ENCODE results near the gene C1orf94.
"Not testable (repeated sequence)": the region's sequence is repeated elsewhere in the genome, so short reads cannot be mapped to it uniquely, and the experiment has no call there.

C1orf94 gene

GRCh38 chr1:34164771-34165391 is 11.8 kb upstream of the C1orf94 start, which contains the start of gene CSMD2:
Gene CSMD2 (minus strand): TSS chr1:34165230. CDS start chr1:34165097, 133 bp downstream.
- DNase-seq: peak; percentile 6

GRCh38 chr1:34165422-34165921 is 11.2 kb upstream of the C1orf94 start:
- DNase-seq: no peak

DNA sequence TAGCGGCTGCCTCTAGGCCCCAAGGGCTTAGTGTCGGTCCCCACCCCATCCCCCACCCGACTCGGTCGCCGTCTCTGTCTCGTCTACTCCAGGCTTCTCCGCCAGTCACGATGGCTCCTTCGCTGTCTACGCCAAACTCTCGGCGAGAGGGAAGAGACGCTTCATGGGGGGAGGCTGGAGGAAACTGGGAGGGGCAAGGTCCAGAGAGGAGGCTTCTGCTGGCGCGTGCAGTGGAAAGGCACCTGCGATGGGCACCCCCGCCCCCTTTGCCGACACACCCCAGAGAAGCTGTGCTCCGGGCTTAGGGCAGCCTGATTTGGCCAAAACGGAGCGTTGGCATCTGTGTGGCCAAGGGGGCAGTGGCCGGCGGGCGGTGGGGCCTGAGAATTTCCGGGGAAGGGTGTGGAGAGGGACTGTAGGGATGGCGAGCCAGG is 10.5 kb upstream of the C1orf94 start:
- no peak for DNase-seq

- DNase-seq: peak; percentile 2
These were observed 9.9 kb upstream of the C1orf94 start for GRCh38 chr1:34166625-34167361.

GRCh38 chr1:34167389-34167788 is 9.3 kb upstream of the C1orf94 start:
- no peak for DNase-seq

DNA sequence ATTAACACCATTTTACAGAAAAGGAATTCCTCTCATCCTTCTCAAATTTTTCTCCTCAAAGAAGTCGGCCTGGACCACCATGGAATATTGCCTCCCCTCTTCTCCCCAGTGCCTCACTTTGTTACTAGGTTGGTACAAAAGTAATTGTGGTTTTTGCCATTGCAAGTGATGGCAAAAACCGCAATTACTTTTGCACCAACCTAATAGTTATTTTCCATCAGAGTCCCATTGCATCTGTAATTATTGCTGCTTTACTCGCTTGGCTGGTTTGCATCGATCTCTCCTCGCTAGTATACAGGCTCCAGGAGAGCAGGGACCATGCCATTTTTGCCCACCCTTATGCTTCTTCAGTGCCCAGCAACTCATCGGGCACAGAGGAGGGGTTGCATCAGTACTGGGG is 963 bp upstream of the C1orf94 start:
- no peak for DNase-seq

DNA sequence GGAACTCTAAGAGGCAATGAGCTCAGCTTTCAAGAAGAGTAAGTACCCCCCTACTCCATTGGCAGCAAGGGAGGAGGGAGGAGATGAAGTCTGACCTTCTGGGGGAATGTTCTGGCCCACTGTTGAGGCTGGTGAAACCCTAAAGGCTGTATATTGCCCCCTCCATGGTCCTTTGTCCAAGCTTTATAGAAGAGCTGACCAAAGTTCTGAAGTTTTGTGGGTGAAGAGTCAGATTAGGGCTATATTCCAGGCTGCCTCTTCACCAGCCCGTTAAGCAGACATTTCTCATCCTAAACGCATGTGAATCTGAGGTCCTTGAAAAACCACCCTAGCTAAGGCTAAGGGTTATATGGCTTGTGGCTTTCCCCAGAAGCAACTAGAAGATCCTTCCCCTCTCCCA is 1.4 kb downstream of the C1orf94 start:
- no peak for DNase-seq

GRCh38 chr1:34183381-34183780 is 6.7 kb downstream of the C1orf94 start:
- not testable (repeated sequence) for DNase-seq

GRCh38 chr1:34186741-34187494 is 10.2 kb downstream of the C1orf94 start:
- DNase-seq: no peak

GRCh38 chr1:34188418-34188817 is 11.7 kb downstream of the C1orf94 start:
- no peak for DNase-seq

- DNase-seq: no peak
These were observed 12.3 kb downstream of the C1orf94 start for GRCh38 chr1:34188985-34189384.

GRCh38 chr1:34190692-34191091 is 14.0 kb downstream of the C1orf94 start:
- DNase-seq: no peak

DNA sequence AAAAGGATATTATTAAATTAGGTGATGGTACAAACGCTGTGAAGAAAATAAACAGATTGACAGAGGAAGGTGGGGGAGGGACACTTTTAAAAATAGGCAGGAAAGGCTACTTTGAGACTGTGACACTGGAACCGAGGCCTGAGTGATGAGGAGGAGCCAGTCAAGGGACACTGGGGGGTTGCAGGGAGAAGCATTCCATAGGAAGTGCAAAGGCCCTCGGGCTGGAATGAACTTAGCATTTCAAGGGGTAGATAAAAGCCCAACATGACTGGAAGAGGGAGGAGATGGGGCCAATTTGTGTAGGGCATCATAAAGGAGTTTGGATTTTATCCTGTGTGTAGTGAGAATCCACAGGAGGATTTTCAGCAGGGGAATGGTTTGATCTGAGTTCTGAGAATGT is 15.9 kb downstream of the C1orf94 start:
- no peak for DNase-seq

DNA sequence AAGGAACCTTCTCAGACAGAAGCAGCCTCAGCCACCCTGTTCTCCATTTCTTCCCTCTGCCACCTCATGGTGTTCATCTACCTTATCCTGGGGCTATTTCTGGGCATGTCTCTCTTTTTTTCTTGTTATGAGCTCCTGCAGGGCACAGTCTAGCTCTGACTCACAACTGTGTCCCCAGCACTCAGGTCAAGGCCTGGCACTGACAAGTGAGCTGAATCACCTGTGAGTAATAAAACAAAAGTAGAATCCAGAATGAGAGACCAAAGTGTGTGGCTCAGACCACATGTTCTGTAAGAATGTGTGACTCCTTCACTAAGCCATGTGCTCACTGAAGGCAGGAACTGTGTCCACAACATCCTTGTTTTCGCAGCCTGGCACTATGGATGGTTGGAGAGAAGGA is 23.2 kb downstream of the C1orf94 start:
- DNase-seq: no peak

DNA sequence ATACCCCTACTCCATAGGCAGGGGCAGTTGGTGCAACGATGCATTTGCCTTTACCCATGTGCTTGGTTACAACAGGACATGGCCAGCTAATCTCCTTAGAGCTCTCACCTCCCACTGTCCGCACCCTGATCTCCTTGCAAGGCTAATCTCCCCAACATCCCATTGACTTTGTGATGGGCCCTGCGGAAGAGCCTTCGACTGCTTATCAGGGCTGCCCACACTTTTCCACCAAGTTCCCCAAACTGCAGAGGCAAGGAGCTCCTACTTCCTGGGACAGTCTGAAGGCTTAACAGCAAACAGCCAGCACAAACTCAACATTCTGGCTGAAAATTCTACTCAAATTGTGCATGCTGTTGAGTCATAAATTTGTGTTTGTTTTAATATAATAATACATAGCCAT is 36.0 kb downstream of the C1orf94 start:
- DNase-seq: no peak

DNA sequence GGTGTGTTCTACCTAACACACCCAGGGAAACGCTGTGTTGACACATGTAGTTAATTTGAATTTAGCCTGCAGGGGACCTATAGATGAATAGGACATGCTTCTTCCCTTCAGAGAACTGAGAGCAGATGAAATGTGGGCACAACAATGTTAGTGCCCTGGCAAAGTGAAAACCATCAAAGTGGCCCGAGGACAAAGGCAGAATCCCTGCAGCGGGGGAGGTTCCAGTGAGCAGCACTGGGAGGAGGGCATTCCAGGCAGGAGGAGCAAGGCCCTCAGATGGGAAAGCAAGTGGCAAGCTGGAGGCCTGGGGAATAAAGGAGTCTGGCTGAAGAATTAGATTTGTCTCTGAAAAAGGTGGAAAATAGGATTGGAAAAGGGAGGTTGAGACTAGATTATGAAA is 37.2 kb downstream of the C1orf94 start:
- DNase-seq: no peak

DNA sequence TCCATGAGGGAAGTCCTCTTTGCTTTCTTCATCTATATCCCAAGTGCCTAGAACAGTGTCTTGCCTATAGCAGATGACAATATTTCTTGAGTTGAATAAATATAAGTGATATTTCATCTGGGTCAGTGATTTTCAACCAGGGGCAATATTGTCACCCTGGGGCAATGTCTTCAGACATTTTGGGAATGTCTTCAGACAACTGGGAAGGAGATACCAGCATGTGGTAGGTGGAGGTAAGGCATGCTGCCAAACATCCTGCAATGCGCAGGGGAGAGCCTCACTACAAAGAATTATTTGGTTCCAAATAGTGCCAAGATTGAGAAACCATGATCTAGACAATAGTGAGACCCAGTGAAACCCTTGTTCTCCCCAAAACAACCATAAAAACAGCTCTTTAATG is 54.7 kb downstream of the C1orf94 start:
- DNase-seq: no peak

- DNase-seq: no peak
These were observed 58.9 kb downstream of the C1orf94 start for GRCh38 chr1:34235594-34235993.

DNA sequence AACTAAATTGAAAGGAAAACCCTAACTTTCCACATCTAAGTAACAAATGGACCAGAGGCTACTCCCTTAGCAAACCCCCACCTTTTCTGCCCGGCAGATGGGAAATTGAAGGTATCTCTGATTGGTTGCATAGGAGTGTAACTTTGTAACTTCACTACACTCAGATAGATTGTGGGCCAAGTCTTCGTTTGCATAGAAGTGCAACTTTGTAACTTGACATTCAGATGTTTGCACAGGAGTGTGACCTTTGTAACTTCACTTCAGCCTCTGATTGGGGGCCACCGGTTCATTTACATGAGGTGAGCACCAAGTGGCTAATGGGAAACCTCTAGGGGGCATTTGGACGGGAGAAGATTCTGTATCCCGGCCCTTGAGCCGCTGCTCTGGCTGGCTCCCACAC is 59.4 kb downstream of the C1orf94 start:
- no peak for DNase-seq

DNA sequence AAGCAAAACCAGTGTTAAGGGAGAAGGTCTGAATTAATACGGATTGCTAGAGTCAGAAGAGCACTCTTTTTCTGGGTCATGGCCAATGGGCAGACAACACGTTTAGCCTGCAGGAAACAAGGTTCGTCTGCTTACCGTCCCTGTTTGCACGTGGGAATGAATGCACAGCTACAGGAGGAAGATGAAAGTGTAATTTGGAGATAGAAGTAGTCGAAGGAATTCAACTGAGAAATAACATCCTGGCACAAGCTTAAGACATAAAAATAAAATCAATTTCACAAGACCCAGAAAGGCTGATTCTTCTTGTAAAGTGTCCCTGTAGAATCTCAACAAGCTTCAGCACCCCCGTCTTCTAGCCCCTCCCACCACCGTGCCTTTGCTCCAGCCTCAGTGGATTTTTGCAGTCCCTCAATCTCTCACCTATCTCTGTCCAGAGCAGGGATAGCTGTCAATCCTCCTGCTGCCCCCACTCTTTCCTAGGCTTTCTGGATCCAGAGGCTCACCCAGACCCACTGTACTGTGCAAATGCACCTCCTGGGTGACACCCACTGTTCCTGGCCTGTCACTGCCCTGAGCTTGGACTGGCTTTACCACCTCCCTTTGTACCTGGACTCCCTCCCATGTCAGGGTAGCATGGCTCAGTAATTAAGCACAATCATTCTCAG is 60.6 kb downstream of the C1orf94 start:
- DNase-seq: no peak

DNA sequence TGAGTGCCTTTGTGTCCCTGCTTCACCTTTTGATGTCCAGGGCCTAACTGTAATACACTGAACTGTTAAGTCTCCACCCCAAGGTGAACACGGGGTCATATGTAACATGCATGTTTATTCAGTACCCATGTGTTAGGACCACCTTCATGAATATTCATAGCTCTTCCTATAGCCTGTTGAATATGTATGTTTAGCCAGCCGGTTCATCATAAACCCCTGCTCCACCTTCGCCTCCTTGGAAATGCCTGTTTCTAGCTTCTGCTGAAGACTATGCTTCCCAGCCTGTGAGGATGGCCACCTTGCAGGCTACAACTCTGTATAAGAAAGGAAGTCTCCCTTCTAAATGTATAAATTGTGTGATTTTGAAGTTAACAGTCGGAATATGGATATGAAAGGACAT is 69.3 kb downstream of the C1orf94 start:
- DNase-seq: no peak

- no peak for DNase-seq
These were observed 73.6 kb downstream of the C1orf94 start for GRCh38 chr1:34250342-34250741.
